Gastrocnemius medialis (tissue), 4 donors: ENCODE data around the gene TPRX1.

Experiments
- CTCF ChIP-seq, 5 experiments: fragments of 450-650 bp in 3 of 5; fragments of 200-600 bp in 2 of 5; sonication (generic) in 2 of 5; IDR thresholded peaks in 4 of 5; conservative IDR thresholded peaks in 1 of 5; 1 replicate in 4 of 5; 2 replicates in 1 of 5; pipeline ENCODE4 v1.5.1; 2016 to 2019; ENCODE audit warnings: antibody characterized with exemption in 5 of 5, mild to moderate bottlenecking in 3 of 5, moderate library complexity in 3 of 5
- POLR2A ChIP-seq, 2 donors: fragments of 450-650 bp; IDR thresholded peaks; one replicate each; pipeline ENCODE4 v1.6.1; 2017; ENCODE audit warnings: antibody characterized with exemption in 2 of 2, mild to moderate bottlenecking in 2 of 2, moderate library complexity in 2 of 2

GRCh38 chr19:47826800-47827199 is 22.4 kb upstream of the TPRX1 start:
- no peak for TF ChIP-seq POLR2A (IDR thresholded peaks at IDR 0.05)
- TF ChIP-seq CTCF (IDR thresholded peaks at IDR 0.05 in 4 of 5, conservative IDR thresholded peaks at IDR 0.05 in 1 of 5): no peak
